GDM1 (cell line): ENCODE data around the gene SNAP47.

Experiments used
- DNase-seq: peaks from one replicate; lab custom pipeline; 2025; lab: John Stamatoyannopoulos, UW

Gene SNAP47

GRCh38 chr1:227768640-227769039, 33.4 kb downstream of the SNAP47 start:
- no peak for DNase-seq

GRCh38 chr1:227769047-227769935, 34.1 kb downstream of the SNAP47 start:
- no peak for DNase-seq

GRCh38 chr1:227769936-227770494, 34.8 kb downstream of the SNAP47 start:
- no peak for DNase-seq

- DNase-seq = no peak
Measured at GRCh38 chr1:227770812-227771211, 35.6 kb downstream of the SNAP47 start.

- DNase-seq = no peak
Measured at GRCh38 chr1:227771326-227771725, 36.1 kb downstream of the SNAP47 start.

- no peak for DNase-seq
Measured at GRCh38 chr1:227771771-227772170, 36.5 kb downstream of the SNAP47 start.

GRCh38 chr1:227773558-227773957, 38.3 kb downstream of the SNAP47 start:
- no peak for DNase-seq

- no peak for DNase-seq
Measured at GRCh38 chr1:227774051-227774731, 39.0 kb downstream of the SNAP47 start.

- DNase-seq = no peak
Measured at GRCh38 chr1:227774821-227775661, 39.8 kb downstream of the SNAP47 start.

- no peak for DNase-seq
Measured at GRCh38 chr1:227775841-227776240, 40.6 kb downstream of the SNAP47 start.

GRCh38 chr1:227776331-227776771, 41.1 kb downstream of the SNAP47 start:
- DNase-seq = peak; percentile 49

GRCh38 chr1:227777156-227777555, 41.9 kb downstream of the SNAP47 start:
- DNase-seq = no peak

GRCh38 chr1:227777646-227778045, 42.4 kb downstream of the SNAP47 start:
- no peak for DNase-seq

GRCh38 chr1:227778401-227778947, 43.2 kb downstream of the SNAP47 start:
- DNase-seq = no peak

- DNase-seq = no peak
Measured at GRCh38 chr1:227779021-227779441, 43.8 kb downstream of the SNAP47 start.

- DNase-seq = no peak
Measured at GRCh38 chr1:227779685-227780084, 44.5 kb downstream of the SNAP47 start.

- no peak for DNase-seq
Measured at GRCh38 chr1:227780101-227781044, 45.1 kb downstream of the SNAP47 start.

GRCh38 chr1:227781314-227781930, 46.2 kb downstream of the SNAP47 start:
- DNase-seq = no peak

- DNase-seq = no peak
Measured at GRCh38 chr1:227782226-227782625, 47.0 kb downstream of the SNAP47 start.
